Calu3 (cell line): ENCODE measurements around the gene MOB3B. TPM values are rescaled to one million over a fixed set of nuclear protein-coding genes. Genes with fewer than 3 reads are reported as not detected.

Source experiments
- BruUV-seq: library from RNA; stranded (reverse); fragments of 400-500 nt; replicated peaks from 2 replicates; lab custom pipeline; 2021; lab: Mats Ljungman, UMichigan
- CTCF ChIA-PET: fragments of 300-600 bp; sonication (Branson Sonifier 250); formaldehyde crosslinking; loops from one replicate; lab custom pipeline; 2022; ENCODE audit warnings: antibody characterized with exemption; lab: Charles Lee
- DNase-seq: peaks from one replicate; pipeline ENCODE4 v3.0.0; 2022
- H3K27ac Mint-ChIP-seq: one replicate; pipeline ENCODE4 v1.8.0; 2022; ENCODE audit warnings: mixed read lengths; ENCODE audit not compliant: unreplicated experiment
- H3K27me3 Mint-ChIP-seq: one replicate; pipeline ENCODE4 v1.8.0; 2022; ENCODE audit warnings: mixed read lengths; ENCODE audit not compliant: unreplicated experiment
- H3K36me3 Mint-ChIP-seq: one replicate; pipeline ENCODE4 v1.8.0; 2022; ENCODE audit warnings: mild to moderate bottlenecking, moderate library complexity, mixed read lengths; ENCODE audit not compliant: insufficient read depth, unreplicated experiment
- H3K4me1 Mint-ChIP-seq: one replicate; pipeline ENCODE4 v1.8.0; 2022; ENCODE audit warnings: mild to moderate bottlenecking, low read depth, mixed read lengths; ENCODE audit not compliant: unreplicated experiment
- H3K4me3 Mint-ChIP-seq: one replicate; pipeline ENCODE4 v1.8.0; 2022; ENCODE audit warnings: mild to moderate bottlenecking, low read depth, moderate library complexity, mixed read lengths; ENCODE audit not compliant: unreplicated experiment
- H3K9me3 Mint-ChIP-seq: one replicate; pipeline ENCODE4 v1.8.0; 2022; ENCODE audit warnings: low read depth, mixed read lengths; ENCODE audit not compliant: unreplicated experiment
- intact Hi-C: fragments of 100-400 bp; cut with micrococcal nuclease; formaldehyde crosslinking; loops from one replicate; pipeline ENCODE4 v1.10.0; 2022; ENCODE audit not compliant: unreplicated experiment
- total RNA-seq: library from RNA; stranded (reverse); gene quantifications from 2 replicates; pipeline ENCODE4 v1.2.3, GENCODE V29; 2022
- TF ChIP-seq, protein P1 (sequence below): fragments of 200-600 bp; IDR thresholded peaks from one replicate; pipeline ENCODE4 v1.8.0; 2022; ENCODE audit warnings: antibody characterized with exemption; ENCODE audit not compliant: unreplicated experiment

The MOB3B gene
- total RNA-seq, 1 experiment from 2014 or later = 7.6 TPM

DNA sequence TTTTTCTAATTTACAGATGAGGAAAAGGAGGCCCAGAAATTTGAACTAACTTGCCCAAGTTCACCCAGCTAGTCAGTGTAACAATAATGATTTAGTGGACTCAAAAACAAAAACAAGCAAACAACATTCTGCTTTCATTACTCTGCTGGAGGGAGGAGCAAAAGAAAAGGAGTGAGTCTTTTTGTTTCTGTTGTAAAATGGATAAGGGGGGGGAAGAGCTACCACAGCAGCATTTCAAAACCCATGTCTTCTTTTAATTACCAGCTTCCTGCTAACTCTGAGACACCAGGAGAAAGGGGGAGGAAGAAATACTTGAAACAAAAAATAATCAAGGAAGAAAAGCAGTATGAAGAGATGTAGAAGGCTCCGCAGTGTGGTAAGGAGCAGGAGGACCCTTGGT lies 193.5 kb downstream of the MOB3B start:
- no TSS peak for BruUV-seq
- DNase-seq = no peak
- H3K4me1 Mint-ChIP-seq = peaks cover 25% of the 10 kb centered on the region
- H3K4me3 Mint-ChIP-seq = no peak overlapping the region
- intact Hi-C loops = loop anchor here (5.0 kb wide), 1 partner anchor 36 kb away; no protein-coding TSS in a partner anchor
- no peak overlapping the region for H3K27ac Mint-ChIP-seq
- H3K9me3 Mint-ChIP-seq = no peaks in the 10 kb centered on the region
- CTCF ChIA-PET = no interaction called here
- no peaks in the 10 kb centered on the region for H3K36me3 Mint-ChIP-seq
- TF ChIP-seq, protein P1, sequence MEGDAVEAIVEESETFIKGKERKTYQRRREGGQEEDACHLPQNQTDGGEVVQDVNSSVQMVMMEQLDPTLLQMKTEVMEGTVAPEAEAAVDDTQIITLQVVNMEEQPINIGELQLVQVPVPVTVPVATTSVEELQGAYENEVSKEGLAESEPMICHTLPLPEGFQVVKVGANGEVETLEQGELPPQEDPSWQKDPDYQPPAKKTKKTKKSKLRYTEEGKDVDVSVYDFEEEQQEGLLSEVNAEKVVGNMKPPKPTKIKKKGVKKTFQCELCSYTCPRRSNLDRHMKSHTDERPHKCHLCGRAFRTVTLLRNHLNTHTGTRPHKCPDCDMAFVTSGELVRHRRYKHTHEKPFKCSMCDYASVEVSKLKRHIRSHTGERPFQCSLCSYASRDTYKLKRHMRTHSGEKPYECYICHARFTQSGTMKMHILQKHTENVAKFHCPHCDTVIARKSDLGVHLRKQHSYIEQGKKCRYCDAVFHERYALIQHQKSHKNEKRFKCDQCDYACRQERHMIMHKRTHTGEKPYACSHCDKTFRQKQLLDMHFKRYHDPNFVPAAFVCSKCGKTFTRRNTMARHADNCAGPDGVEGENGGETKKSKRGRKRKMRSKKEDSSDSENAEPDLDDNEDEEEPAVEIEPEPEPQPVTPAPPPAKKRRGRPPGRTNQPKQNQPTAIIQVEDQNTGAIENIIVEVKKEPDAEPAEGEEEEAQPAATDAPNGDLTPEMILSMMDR = no peak
- H3K27me3 Mint-ChIP-seq = no peaks in the 10 kb centered on the region

DNA sequence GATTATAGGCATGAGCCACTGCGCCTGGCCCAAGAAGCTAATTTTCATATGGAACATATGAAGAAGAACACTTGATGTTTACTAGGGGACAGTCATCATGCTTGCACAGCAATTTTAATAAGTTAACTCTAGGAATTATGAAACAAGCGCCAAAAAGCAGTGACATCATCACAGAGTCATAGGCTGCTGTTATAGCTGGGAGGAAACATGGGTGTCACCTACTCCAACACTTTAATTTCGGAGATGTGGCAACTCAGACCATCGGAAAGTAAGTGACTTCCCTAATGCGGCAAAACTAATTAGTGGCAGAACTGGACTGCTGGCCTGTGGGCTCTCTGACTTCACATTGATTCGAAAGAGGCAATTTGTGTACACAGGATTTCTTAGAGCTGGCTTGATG lies 194.5 kb downstream of the MOB3B start:
- Mint-ChIP-seq H3K27ac (no peak overlapping the region), H3K4me3 (no peak overlapping the region), H3K4me1 (peaks cover 25% of the 10 kb centered on the region), H3K9me3 (no peaks in the 10 kb centered on the region), H3K36me3 (no peaks in the 10 kb centered on the region), H3K27me3 (no peaks in the 10 kb centered on the region)
- CTCF ChIA-PET = no interaction called here
- BruUV-seq = no TSS peak
- intact Hi-C loops = loop anchor here (5.0 kb wide), 1 partner anchor 37 kb away; no protein-coding TSS in a partner anchor
- no peak for DNase-seq
- TF ChIP-seq, protein P1 = no peak

DNA sequence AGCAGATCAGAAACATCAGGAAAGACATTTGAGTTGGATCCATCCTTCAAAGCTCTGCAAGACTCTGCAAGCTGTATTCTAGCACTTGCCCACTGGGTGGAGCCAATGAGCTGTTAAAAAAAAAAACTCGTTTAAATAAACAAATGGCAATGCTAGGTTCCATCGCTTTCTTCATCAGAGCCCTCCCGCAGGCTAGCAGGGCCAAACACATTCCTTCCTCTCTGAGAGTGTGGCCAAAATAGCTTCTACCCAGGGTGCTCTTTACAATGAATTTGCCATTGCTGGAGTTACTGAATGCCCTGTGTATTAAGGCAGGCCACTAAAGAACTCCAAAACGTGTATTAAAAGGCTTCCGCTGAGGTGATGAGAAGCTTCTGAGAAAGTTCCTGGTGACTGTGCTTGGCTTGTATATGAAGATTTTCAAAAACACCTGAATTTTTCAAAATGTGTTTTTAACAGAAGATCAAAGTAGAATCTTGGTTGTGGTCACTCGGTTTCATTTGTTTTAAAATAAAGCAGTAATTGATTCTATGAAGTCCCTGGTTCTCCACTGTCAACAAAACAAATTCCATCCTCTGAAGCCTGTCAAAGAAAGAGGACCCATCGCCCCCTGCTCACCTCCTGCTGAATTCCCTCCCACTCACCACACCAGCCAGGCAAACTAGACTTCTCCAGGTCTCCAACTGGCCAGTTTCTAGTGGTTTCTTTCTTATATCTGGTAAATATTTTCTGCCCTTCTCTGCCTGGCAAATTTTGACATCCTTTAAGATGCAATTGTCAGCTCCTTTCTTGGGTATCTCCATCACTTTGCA lies 196.2 kb downstream of the MOB3B start:
- DNase-seq = peak; percentile 47
- H3K9me3 Mint-ChIP-seq = no peaks in the 10 kb centered on the region
- TF ChIP-seq, protein P1 = peak; percentile 36
- H3K27ac Mint-ChIP-seq = no peak overlapping the region
- H3K27me3 Mint-ChIP-seq = no peaks in the 10 kb centered on the region
- BruUV-seq = no TSS peak
- CTCF ChIA-PET = interaction anchor here (0.6 to 1.7 kb wide), 12 partner anchors 47 to 1115 kb away, joined by 3 to 12 read pairs (median 3); partner anchors contain the start of gene MOB3B
- H3K4me1 Mint-ChIP-seq = peaks cover 22% of the 10 kb centered on the region
- H3K36me3 Mint-ChIP-seq = no peaks in the 10 kb centered on the region
- intact Hi-C loops = loop anchor here (1.0 kb wide), 3 partner anchors 197 to 393 kb away; no protein-coding TSS in a partner anchor
- H3K4me3 Mint-ChIP-seq = no peak overlapping the region

DNA sequence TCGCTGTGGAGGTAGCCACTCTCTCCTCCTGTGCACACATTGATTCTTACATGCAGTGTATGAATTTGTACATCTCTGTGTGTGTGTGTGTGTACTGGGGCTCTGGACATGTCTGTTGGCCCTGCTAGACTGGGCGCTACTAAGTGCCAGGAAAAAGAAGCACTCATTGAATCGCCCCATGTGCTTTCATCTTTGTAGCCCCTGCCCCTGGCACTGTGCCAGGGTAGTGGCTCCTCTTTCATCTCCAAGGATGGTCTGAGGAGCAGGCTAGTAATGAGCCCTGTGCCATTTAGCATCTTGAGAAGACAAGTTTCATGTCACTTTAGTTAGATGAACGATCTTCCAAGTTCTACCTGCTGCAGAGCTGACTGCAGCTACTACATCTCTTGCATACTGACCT lies 198.2 kb downstream of the MOB3B start:
- Mint-ChIP-seq H3K4me3 (no peak overlapping the region), H3K27ac (no peak overlapping the region), H3K36me3 (no peaks in the 10 kb centered on the region), H3K27me3 (no peaks in the 10 kb centered on the region), H3K9me3 (no peaks in the 10 kb centered on the region), H3K4me1 (peaks cover 10% of the 10 kb centered on the region)
- no TSS peak for BruUV-seq
- CTCF ChIA-PET = no interaction called here
- TF ChIP-seq, protein P1 = no peak
- intact Hi-C loops = no loop called here
- no peak for DNase-seq
